ENCODE results near the gene DYNLT2. TPM values are rescaled to one million over a fixed set of nuclear protein-coding genes. Genes with fewer than 3 reads are reported as not detected.
"Not testable (repeated sequence)": the region's sequence is repeated elsewhere in the genome, so short reads cannot be mapped to it uniquely, and the experiment has no call there.

The DYNLT2 gene
- total RNA-seq, 3 donors from 2014 or later: 1.5 to 2.4 (median 2.3) TPM

DNA sequence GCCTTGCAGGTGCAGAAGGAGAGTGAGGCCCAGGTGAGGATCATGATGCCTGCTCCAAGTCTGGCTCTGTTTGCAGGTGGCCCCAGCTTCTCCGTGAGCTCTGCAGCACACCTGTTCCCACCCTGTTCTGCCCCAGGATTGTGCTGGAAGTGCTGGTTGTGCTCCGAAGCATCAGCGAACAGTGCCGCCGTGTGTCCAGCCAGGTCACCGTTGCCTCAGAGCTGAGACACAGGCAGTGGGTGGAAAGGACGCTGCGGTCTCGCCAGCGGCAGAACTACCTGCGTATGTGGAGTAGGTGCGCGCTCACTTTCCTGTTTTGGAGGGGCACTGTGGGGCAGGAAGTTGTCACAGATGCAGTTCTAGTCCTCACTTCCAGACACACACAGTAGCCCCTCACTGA lies 25.0 kb upstream of the DYNLT2 start:
- Histone ChIP-seq H3K4me3 (no peak overlapping the region), H3K36me3 (ENCODE audit: low read depth) (no peaks in the 10 kb centered on the region), H3K9me3 (no peaks in the 10 kb centered on the region), H3K4me1 (ENCODE audit: low read depth) (no peaks in the 10 kb centered on the region)
- no peak for TF ChIP-seq CTCF (IDR thresholded peaks at IDR 0.05)
- ATAC-seq (no peak), DNase-seq (no peak)
- intact Hi-C loops (cut with DNase I, micrococcal nuclease): no loop called here

DNA sequence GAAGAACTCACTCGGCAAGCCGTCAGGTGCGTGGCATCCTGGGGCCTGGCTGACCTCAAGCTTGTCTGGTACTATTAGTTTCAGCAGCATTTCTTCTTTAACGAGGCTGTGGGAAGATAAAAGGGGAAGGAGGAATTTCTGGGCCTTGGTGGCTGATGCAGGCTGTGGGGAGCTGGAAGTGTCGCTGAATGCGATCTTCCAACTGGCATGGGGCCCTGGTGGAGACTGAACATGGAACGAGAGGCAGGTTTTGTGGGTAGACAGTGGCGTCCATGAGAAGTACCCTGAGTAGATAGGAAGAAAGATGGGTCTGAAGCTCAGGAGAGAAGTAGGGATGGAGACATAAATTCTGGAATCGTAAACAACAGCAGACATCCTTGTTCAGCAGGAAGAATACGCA lies 23.9 kb upstream of the DYNLT2 start:
- intact Hi-C loops (cut with DNase I, micrococcal nuclease): no loop called here
- Histone ChIP-seq H3K4me3 (no peak overlapping the region), H3K4me1 (ENCODE audit: low read depth) (no peaks in the 10 kb centered on the region), H3K9me3 (no peaks in the 10 kb centered on the region), H3K36me3 (ENCODE audit: low read depth) (no peaks in the 10 kb centered on the region)
- ATAC-seq: no peak
- DNase-seq: no peak
- TF ChIP-seq CTCF (IDR thresholded peaks at IDR 0.05): no peak

DNA sequence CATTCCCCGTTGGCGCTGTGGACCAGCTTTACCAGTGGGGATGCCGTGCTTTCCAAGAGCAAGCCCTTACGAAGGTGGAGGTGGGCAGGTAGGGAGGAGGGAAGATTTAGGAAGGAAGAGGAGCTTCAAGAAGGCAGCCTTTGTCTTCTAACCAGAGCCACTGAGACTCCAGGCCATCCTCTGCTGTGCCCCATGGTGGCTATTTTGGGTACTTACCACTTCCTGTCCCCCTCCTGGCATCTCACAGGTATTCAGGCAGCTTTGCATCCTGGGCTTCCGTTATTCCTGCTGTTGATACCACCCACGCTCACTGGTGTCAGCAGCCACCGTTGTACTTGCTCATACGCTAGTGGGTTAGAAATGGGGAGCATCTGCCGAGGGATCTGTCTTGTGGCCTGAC lies 23.0 kb upstream of the DYNLT2 start:
- TF ChIP-seq CTCF (IDR thresholded peaks at IDR 0.05): no peak
- no peaks in the 10 kb centered on the region for H3K9me3 ChIP-seq
- H3K4me3 ChIP-seq: no peak overlapping the region
- H3K36me3 ChIP-seq (ENCODE audit: low read depth): no peaks in the 10 kb centered on the region
- intact Hi-C loops (cut with DNase I, micrococcal nuclease): no loop called here
- ATAC-seq: no peak
- DNase-seq: no peak
- H3K4me1 ChIP-seq (ENCODE audit: low read depth): no peaks in the 10 kb centered on the region

GRCh38 chr6:169766921-169767736 lies 15.8 kb upstream of the DYNLT2 start:
- H3K4me1 ChIP-seq (ENCODE audit: low read depth): no peaks in the 10 kb centered on the region
- no peak for TF ChIP-seq CTCF (IDR thresholded peaks at IDR 0.05)
- no peaks in the 10 kb centered on the region for H3K9me3 ChIP-seq
- DNase-seq (no peak), ATAC-seq (no peak)
- intact Hi-C loops (cut with DNase I, micrococcal nuclease): no loop called here
- no peak overlapping the region for H3K4me3 ChIP-seq
- H3K36me3 ChIP-seq (ENCODE audit: low read depth): no peaks in the 10 kb centered on the region

- no peak for ATAC-seq
- intact Hi-C loops (cut with DNase I, micrococcal nuclease): no loop called here
- H3K36me3 ChIP-seq (ENCODE audit: low read depth): no peaks in the 10 kb centered on the region
Observed at GRCh38 chr6:169766232-169766631, 14.9 kb upstream of the DYNLT2 start.

DNA sequence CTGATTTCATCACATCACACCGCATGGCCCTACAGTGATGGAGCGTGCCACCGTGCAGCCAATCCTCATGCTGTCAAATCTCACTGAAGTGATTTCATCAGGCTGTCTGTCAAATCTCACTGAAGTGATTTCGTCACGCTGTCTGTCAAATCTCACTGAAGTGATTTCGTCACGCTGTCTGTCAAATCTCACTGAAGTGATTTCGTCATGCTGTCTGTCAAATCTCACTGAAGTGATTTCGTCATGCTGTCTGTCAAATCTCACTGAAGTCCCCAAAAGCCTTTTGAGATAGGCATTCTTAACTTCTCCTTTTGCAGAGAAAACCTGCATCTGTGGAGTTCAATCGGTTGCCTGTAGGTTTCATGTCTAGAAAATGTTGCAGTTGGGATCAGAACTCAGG lies 14.4 kb upstream of the DYNLT2 start:
- H3K9me3 ChIP-seq; ATAC-seq; DNase-seq; intact Hi-C loops (cut with DNase I, micrococcal nuclease); H3K36me3 ChIP-seq (ENCODE audit: low read depth); H3K4me3 ChIP-seq; H3K4me1 ChIP-seq (ENCODE audit: low read depth): not testable (repeated sequence)

More at GRCh38 chr6:169766232-169766631, 14.9 kb upstream of the DYNLT2 start:
- H3K9me3 ChIP-seq: no peaks in the 10 kb centered on the region
- TF ChIP-seq CTCF (IDR thresholded peaks at IDR 0.05): no peak
- no peaks in the 10 kb centered on the region for H3K4me1 ChIP-seq (ENCODE audit: low read depth)
- H3K4me3 ChIP-seq: no peak overlapping the region
- no peak for DNase-seq

Data from mucosa of descending colon (tissue), 3 donors.